ENCODE data around the gene CCNQ.

- TF ChIP-seq MAFK (IDR thresholded peaks at IDR 0.05; ENCODE audit: low read depth, low read length) (no peak), EP300 (IDR thresholded peaks at IDR 0.05; ENCODE audit: borderline replicate concordance in 1 of 2, low read depth in 2 of 2, low read length in 2 of 2) (no peak), POLR2A (IDR thresholded peaks at IDR 0.05; ENCODE audit: control extremely low read depth in 1 of 2, low read depth in 2 of 2, low read length in 2 of 2) (no peak)
Measured at GRCh38 chrX:153611298-153612095, 12.6 kb upstream of the CCNQ start.

Data from H1 (cell line).